ENCODE measurements around the gene AUTS2. TPM values are rescaled to one million over a fixed set of nuclear protein-coding genes. Genes with fewer than 3 reads are reported as not detected.

Gene AUTS2
- total and polyA plus RNA-seq, 2 experiments from 2014 or later: 32.0 to 91.0 TPM

- no peaks in the 10 kb centered on the region for H3K9me2 ChIP-seq (ENCODE audit: insufficient read depth)
- no peak for ATAC-seq
- no peak for DNase-seq (ENCODE audit: low spot score)
- Mint-ChIP-seq H3K4me1 (peaks cover 37% of the 10 kb centered on the region), H3K9me3 (no peaks in the 10 kb centered on the region), H3K36me3 (ENCODE audit: low read depth) (no peaks in the 10 kb centered on the region), H3K27me3 (ENCODE audit: insufficient read depth, low read depth, poor library complexity) (peaks cover 2% of the 10 kb centered on the region), H3K4me3 (no peak overlapping the region), H3K27ac (no peak overlapping the region)
- H2AFZ ChIP-seq: no peak overlapping the region
- no peaks in the 10 kb centered on the region for H3K36me3 ChIP-seq (ENCODE audit: insufficient read depth)
- H3K27me3 ChIP-seq (ENCODE audit: insufficient read depth): no peaks in the 10 kb centered on the region
- peaks cover 25% of the 10 kb centered on the region for H3K4me1 ChIP-seq (ENCODE audit: insufficient read depth)
- H3K27ac ChIP-seq (ENCODE audit: low read depth): no peak overlapping the region
- TF ChIP-seq, protein P1, sequence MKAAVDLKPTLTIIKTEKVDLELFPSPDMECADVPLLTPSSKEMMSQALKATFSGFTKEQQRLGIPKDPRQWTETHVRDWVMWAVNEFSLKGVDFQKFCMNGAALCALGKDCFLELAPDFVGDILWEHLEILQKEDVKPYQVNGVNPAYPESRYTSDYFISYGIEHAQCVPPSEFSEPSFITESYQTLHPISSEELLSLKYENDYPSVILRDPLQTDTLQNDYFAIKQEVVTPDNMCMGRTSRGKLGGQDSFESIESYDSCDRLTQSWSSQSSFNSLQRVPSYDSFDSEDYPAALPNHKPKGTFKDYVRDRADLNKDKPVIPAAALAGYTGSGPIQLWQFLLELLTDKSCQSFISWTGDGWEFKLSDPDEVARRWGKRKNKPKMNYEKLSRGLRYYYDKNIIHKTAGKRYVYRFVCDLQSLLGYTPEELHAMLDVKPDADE (IDR thresholded peaks at IDR 0.05): no peak
- TF ChIP-seq EZH2 (IDR thresholded peaks at IDR 0.05; ENCODE audit: low read depth, unreplicated experiment): no peak
- no peak for TF ChIP-seq CTCF (conservative IDR thresholded peaks at IDR 0.05; ENCODE audit: low read depth in 2 of 2)
- no peak for TF ChIP-seq NANOG (IDR thresholded peaks at IDR 0.05; ENCODE audit: borderline replicate concordance)
- TF ChIP-seq, protein P2, sequence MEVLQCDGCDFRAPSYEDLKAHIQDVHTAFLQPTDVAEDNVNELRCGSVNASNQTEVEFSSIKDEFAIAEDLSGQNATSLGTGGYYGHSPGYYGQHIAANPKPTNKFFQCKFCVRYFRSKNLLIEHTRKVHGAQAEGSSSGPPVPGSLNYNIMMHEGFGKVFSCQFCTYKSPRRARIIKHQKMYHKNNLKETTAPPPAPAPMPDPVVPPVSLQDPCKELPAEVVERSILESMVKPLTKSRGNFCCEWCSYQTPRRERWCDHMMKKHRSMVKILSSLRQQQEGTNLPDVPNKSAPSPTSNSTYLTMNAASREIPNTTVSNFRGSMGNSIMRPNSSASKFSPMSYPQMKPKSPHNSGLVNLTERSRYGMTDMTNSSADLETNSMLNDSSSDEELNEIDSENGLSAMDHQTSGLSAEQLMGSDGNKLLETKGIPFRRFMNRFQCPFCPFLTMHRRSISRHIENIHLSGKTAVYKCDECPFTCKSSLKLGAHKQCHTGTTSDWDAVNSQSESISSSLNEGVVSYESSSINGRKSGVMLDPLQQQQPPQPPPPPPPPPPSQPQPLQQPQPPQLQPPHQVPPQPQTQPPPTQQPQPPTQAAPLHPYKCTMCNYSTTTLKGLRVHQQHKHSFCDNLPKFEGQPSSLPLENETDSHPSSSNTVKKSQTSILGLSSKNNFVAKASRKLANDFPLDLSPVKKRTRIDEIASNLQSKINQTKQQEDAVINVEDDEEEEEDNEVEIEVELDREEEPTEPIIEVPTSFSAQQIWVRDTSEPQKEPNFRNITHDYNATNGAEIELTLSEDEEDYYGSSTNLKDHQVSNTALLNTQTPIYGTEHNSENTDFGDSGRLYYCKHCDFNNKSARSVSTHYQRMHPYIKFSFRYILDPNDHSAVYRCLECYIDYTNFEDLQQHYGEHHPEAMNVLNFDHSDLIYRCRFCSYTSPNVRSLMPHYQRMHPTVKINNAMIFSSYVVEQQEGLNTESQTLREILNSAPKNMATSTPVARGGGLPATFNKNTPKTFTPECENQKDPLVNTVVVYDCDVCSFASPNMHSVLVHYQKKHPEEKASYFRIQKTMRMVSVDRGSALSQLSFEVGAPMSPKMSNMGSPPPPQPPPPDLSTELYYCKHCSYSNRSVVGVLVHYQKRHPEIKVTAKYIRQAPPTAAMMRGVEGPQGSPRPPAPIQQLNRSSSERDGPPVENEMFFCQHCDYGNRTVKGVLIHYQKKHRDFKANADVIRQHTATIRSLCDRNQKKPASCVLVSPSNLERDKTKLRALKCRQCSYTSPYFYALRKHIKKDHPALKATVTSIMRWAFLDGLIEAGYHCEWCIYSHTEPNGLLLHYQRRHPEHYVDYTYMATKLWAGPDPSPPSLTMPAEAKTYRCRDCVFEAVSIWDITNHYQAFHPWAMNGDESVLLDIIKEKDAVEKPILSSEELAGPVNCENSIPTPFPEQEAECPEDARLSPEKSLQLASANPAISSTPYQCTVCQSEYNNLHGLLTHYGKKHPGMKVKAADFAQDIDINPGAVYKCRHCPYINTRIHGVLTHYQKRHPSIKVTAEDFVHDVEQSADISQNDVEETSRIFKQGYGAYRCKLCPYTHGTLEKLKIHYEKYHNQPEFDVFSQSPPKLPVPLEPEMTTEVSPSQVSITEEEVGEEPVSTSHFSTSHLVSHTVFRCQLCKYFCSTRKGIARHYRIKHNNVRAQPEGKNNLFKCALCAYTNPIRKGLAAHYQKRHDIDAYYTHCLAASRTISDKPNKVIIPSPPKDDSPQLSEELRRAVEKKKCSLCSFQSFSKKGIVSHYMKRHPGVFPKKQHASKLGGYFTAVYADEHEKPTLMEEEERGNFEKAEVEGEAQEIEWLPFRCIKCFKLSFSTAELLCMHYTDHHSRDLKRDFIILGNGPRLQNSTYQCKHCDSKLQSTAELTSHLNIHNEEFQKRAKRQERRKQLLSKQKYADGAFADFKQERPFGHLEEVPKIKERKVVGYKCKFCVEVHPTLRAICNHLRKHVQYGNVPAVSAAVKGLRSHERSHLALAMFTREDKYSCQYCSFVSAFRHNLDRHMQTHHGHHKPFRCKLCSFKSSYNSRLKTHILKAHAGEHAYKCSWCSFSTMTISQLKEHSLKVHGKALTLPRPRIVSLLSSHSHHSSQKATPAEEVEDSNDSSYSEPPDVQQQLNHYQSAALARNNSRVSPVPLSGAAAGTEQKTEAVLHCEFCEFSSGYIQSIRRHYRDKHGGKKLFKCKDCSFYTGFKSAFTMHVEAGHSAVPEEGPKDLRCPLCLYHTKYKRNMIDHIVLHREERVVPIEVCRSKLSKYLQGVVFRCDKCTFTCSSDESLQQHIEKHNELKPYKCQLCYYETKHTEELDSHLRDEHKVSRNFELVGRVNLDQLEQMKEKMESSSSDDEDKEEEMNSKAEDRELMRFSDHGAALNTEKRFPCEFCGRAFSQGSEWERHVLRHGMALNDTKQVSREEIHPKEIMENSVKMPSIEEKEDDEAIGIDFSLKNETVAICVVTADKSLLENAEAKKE (CRISPR knock-in tag; IDR thresholded peaks at IDR 0.05): no peak
- no peak overlapping the region for H3K4me3 ChIP-seq
- no peak overlapping the region for H3K4me2 ChIP-seq
- H3F3A ChIP-seq (replicated peaks; ENCODE audit: low read depth): no peaks in the 10 kb centered on the region
- peaks cover 11% of the 10 kb centered on the region for H3K79me2 ChIP-seq (replicated peaks; ENCODE audit: insufficient read depth)
- H4K20me1 ChIP-seq (replicated peaks; ENCODE audit: insufficient read depth): no peaks in the 10 kb centered on the region
Observed at GRCh38 chr7:69728304-69728703, 130.0 kb downstream of the AUTS2 start.

All from GM23338 (cell line).